Activated naive CD4-positive, alpha-beta T cell treated with anti-CD3 and anti-CD28 coated beads, Interleukin-2, amount 50 U/mL, for 72 hours (primary cell): Measurements from ENCODE around the gene YES1. TPM values are rescaled to one million over a fixed set of nuclear protein-coding genes. Genes with fewer than 3 reads are reported as not detected.
"Not testable (repeated sequence)": the region's sequence is repeated elsewhere in the genome, so short reads cannot be mapped to it uniquely, and the experiment has no call there.

Source experiments
- ATAC-seq, 2 donors: fragments of 150-1000 bp; cut with Tn5 transposase; 2 replicates each; pipeline ENCODE4 v1.10.0; 2021; ENCODE audit warnings: mild to moderate bottlenecking in 2 of 2, moderate library complexity in 2 of 2
- DNase-seq, 2 donors: peaks; one replicate each; pipeline ENCODE4 v3.0.0; 2021 to 2022; ENCODE audit warnings: low spot score in 2 of 2
- H3K27ac Mint-ChIP-seq, 2 donors: one replicate each; pipeline ENCODE4 v1.8.0; 2022; ENCODE audit warnings: mild to moderate bottlenecking in 2 of 2, mixed read lengths in 2 of 2
- H3K36me3 Mint-ChIP-seq, 2 donors: one replicate each; pipeline ENCODE4 v1.8.0; 2022; ENCODE audit warnings: mixed read lengths in 2 of 2
- H3K9me3 Mint-ChIP-seq, 2 donors: one replicate each; pipeline ENCODE4 v1.8.0; 2022; ENCODE audit warnings: mixed read lengths in 2 of 2
- total RNA-seq, 2 donors: library from RNA; stranded (reverse); gene quantifications; one replicate each; pipeline ENCODE4 v1.2.3, GENCODE V29; 2022

YES1 gene
- total RNA-seq, 2 donors from 2014 or later: 8.8 to 13.9 TPM

DNA sequence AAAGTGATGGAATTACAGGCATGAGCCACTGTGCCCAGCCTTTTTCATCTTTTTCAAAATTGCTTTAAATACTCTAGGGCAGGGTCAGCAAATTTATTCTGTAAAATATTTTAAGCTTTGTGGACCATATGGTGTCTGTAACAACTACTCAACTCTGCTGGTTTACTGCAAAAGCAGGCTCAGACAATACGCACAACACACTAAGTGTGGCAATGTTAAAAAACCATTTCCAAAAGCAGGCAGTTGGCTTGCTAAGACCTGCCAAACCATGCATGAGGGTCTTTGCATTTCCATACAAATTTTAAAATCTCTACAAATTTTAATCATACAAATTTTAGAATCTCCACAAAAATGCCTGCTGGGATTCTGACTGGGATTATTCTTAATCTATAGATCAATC, 44.1 kb downstream of the YES1 start:
- H3K9me3 Mint-ChIP-seq: no peaks in the 10 kb centered on the region
- H3K36me3 Mint-ChIP-seq: no peaks in the 10 kb centered on the region
- no peak for ATAC-seq
- DNase-seq: no peak
- no peak overlapping the region for H3K27ac Mint-ChIP-seq

GRCh38 chr18:767084-767882, 44.8 kb downstream of the YES1 start:
- ATAC-seq (no peak), DNase-seq (no peak)
- H3K9me3 Mint-ChIP-seq: no peaks in the 10 kb centered on the region
- H3K27ac Mint-ChIP-seq: no peak overlapping the region
- H3K36me3 Mint-ChIP-seq: no peaks in the 10 kb centered on the region

DNA sequence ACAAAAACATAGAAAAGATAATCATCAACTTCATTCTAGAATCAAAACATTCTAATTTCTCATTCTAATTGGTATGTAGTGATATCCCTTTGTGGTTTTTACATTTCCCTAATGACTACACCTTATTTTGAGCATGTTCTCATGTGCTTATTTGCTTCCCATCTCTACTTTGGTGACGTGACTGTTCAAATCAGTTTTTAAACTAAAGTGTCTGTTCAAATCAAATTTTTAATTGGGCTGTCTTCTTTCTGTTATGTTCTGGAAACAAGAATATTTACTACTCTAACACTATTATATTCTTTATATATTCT, 45.5 kb downstream of the YES1 start:
- H3K27ac Mint-ChIP-seq: no peak overlapping the region
- no peak for DNase-seq
- H3K36me3 Mint-ChIP-seq: no peaks in the 10 kb centered on the region
- H3K9me3 Mint-ChIP-seq: no peaks in the 10 kb centered on the region
- ATAC-seq: no peak

DNA sequence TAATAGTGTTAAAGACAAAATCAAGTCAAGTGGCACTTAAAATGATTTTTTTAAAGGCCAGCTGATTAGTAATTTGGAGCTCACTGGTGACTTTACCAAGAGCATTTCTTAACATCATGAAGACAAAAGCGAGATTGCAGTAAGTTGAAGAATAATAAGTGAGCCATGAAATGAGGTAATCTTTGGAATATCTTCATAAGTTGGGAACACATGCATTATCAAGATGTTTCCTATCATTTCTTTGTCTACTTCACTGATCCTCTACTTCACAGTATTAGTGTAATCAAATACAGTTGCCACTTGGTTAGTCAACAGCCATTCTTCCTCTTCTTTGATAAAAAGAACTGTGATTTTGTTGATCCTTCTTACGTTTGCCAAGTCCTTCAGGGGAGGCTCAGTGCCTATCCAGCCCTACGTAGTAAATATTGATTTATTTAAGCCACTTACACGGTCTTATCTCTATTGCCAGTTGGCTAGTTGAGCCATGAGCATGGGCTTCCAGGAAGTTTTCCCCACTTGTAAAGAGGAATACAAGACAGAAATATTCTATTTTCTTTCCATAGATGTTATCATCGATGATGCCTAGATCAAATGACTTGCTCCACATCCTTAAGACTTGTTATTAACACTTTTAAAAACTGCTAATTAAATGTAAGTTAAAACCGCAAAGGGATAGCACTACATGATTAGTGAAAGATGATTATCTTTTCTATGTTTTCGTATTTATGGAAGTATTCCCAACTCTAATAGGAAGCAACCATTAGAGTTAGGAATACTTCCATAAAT, 46.1 kb downstream of the YES1 start:
- no peak for ATAC-seq
- Mint-ChIP-seq H3K27ac (no peak overlapping the region), H3K36me3 (no peaks in the 10 kb centered on the region)

DNA sequence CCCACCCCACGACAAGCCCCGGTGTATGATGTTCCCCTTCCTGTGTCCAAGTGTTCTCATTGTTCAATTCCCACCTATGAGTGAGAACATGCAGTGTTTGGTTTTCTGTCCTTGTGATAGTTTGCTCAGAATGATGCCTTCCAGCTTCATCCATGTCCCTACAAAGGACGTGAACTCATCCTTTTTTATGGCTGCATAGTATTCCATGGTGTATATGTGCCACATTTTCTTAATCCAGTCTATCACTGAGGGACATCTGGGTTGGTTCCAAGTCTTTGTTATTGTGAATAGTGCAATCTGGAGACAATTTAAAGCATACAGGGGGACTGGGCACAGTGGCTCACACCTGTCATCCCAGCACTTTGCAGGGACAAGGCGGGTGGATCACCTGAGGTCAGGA, 52.2 kb downstream of the YES1 start:
- DNase-seq, H3K27ac Mint-ChIP-seq, H3K9me3 Mint-ChIP-seq, ATAC-seq, H3K36me3 Mint-ChIP-seq: not testable (repeated sequence)

More for the DNA sequence above, 46.1 kb downstream of the YES1 start:
- no peaks in the 10 kb centered on the region for H3K9me3 Mint-ChIP-seq
- DNase-seq: no peak

DNA sequence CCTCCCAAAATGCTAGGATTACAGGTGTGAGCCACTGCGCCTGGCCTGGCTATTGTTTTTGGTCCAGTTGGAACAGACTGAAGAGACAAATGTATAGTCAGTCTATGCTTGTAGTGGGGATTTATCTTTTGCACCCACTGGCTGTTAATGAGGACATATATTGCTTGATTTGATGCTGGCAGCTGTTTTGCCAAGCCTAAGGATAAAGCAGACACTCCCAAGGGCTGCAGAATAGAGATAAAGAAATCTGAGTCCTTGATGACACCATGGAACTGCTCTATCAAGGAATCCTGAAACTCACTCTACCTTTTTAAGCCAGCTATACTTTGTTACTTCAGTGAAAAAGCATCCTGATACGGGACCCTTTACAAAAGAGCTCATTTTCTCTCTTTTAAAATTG, 56.5 kb downstream of the YES1 start:
- Mint-ChIP-seq H3K27ac (no peak overlapping the region), H3K9me3 (no peaks in the 10 kb centered on the region), H3K36me3 (peaks cover 0 to 1% of the 10 kb centered on the region in 2 donors)
- no peak for ATAC-seq
- DNase-seq: no peak

DNA sequence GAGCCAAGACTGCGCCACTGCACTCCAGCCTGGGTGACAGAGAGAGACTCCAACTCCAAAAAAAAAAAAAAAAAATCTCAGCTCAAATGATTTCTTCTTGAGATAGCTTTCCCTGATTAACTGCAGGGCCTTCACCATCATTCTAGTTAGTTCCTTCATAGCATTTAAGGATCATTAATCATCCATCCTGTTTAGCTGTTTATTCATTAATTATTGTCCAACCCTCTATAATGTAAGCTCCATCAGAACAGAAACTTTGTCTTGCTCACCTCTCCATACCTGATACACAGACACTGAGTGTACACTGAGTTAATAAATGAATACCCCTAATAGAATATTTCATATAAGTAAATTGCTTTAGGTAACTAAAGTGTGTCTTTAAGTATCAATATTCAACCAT, 57.4 kb downstream of the YES1 start:
- Mint-ChIP-seq H3K36me3 (peaks cover 0 to 5% of the 10 kb centered on the region in 2 donors), H3K27ac (no peak overlapping the region), H3K9me3 (no peaks in the 10 kb centered on the region)
- ATAC-seq (no peak), DNase-seq (no peak)

DNA sequence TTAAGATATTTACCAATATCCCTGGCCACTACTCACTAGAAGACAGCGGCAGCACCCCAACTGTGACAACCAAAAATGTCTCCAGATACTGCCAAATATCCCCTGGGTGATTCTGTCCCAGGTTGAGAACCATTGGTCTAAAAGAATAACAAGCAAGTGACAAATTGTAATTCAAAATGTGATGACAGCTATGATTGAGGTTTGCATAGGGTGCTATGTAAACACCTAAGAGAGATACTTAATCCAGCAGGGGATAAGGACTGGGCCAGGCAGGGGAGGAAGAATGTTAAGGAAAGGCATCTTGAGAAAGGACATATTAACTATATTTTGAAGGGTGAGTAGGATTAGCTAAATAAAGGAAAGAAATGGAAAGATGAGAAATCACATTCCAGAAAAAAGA, 61.6 kb downstream of the YES1 start:
- Mint-ChIP-seq H3K9me3 (no peaks in the 10 kb centered on the region), H3K36me3 (peaks cover 0 to 5% of the 10 kb centered on the region in 2 donors), H3K27ac (no peak overlapping the region)
- no peak for DNase-seq
- no peak for ATAC-seq

DNA sequence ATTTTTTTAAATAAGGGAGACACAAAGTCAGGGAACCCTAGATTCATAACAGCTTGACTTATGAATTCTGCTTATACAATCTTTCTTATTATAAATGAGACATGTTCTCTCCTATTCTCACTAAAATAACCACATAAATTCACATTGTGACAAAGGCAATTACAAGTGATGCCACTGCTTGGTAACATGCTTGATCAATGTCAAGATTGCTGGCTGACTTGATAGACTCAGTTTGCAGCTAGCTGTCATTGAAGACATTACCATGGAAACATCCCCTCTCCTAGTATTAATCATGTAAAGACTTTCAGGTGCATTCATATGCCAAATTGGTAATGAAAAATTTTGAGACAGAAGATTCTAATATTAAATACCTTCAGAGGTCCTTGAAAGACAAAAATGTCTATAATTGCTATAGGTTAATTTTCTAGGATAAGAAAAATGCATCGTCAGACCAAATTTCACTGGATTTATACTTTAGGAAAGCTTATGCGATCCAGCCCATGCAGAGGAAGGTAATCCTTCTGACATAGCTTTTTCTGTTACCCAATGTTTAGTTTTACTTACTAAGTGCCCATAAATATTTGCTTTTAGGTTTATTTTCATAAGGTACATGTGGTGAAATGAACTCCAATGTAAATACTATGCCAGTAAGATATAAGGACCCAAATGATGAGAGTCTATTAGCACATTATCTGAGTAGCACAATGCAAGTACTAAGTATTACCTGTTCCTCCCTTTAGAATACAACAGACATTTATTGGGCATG, 67.0 kb downstream of the YES1 start:
- no peak overlapping the region for H3K27ac Mint-ChIP-seq
- DNase-seq (no peak), ATAC-seq (no peak)
- no peaks in the 10 kb centered on the region for H3K9me3 Mint-ChIP-seq
- H3K36me3 Mint-ChIP-seq: no peaks in the 10 kb centered on the region

GRCh38 chr18:741931-742512, 70.0 kb downstream of the YES1 start:
- peak; percentile 58 to 67 for ATAC-seq

GRCh38 chr18:732371-732770, 79.7 kb downstream of the YES1 start:
- Mint-ChIP-seq H3K27ac (peak overlapping the region in 1 of 2 donors; percentile 20), H3K36me3 (peaks cover 0 to 7% of the 10 kb centered on the region in 2 donors), H3K9me3 (no peaks in the 10 kb centered on the region)
- DNase-seq (no peak), ATAC-seq (no peak)

More at GRCh38 chr18:741931-742512, 70.0 kb downstream of the YES1 start:
- no peak overlapping the region for H3K27ac Mint-ChIP-seq
- H3K36me3 Mint-ChIP-seq: no peaks in the 10 kb centered on the region
- H3K9me3 Mint-ChIP-seq: no peaks in the 10 kb centered on the region
- DNase-seq: no peak

GRCh38 chr18:731185-731584, 80.9 kb downstream of the YES1 start:
- peaks cover 0 to 7% of the 10 kb centered on the region in 2 donors for H3K36me3 Mint-ChIP-seq
- no peak for ATAC-seq
- H3K27ac Mint-ChIP-seq: peak overlapping the region in 1 of 2 donors; percentile 1
- no peaks in the 10 kb centered on the region for H3K9me3 Mint-ChIP-seq
- DNase-seq: no peak

- peaks cover 0 to 7% of the 10 kb centered on the region in 2 donors for H3K36me3 Mint-ChIP-seq
- DNase-seq: no peak
Observed at GRCh38 chr18:730692-731091, 81.3 kb downstream of the YES1 start.

DNA sequence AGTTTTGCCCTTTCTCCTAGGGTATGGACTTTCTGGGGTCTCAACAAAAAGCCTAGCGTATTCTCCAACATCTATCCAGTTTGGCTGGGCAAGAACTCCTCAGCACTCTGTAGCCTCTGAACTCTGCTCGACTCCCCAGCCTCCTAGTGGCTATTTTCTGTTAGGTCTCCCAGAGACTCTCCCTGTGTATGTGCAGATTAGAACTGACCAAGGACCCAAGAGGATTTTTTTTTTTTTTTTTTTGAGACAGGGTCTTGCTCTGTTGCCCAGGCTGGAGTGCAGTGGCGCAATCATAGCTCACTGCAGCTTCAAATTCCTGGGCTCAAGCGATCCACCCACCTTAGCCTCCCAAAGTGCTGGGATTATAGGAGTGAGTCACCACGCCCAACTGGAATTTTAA, 81.9 kb downstream of the YES1 start:
- not testable (repeated sequence) for H3K27ac Mint-ChIP-seq

More at GRCh38 chr18:730692-731091, 81.3 kb downstream of the YES1 start:
- H3K27ac Mint-ChIP-seq: no peak overlapping the region
- ATAC-seq: no peak
- no peaks in the 10 kb centered on the region for H3K9me3 Mint-ChIP-seq

GRCh38 chr18:725646-726045, 86.4 kb downstream of the YES1 start:
- H3K27ac Mint-ChIP-seq: peak overlapping the region in 1 of 2 donors; percentile 19
- ATAC-seq: no peak
- no peaks in the 10 kb centered on the region for H3K9me3 Mint-ChIP-seq
- DNase-seq: no peak
- no peaks in the 10 kb centered on the region for H3K36me3 Mint-ChIP-seq

More for the DNA sequence above, 81.9 kb downstream of the YES1 start:
- not testable (repeated sequence) for H3K9me3 Mint-ChIP-seq, ATAC-seq, DNase-seq, H3K36me3 Mint-ChIP-seq

- H3K27ac Mint-ChIP-seq: no peak overlapping the region
- no peaks in the 10 kb centered on the region for H3K9me3 Mint-ChIP-seq
- ATAC-seq (no peak), DNase-seq (no peak)
- no peaks in the 10 kb centered on the region for H3K36me3 Mint-ChIP-seq
Observed at GRCh38 chr18:723541-724080, 88.4 kb downstream of the YES1 start.
